GM18507 (cell line): Measurements from ENCODE around the gene FAM83B.

Experiments used
- DNase-seq: peaks from one replicate; pipeline ENCODE4 v3.0.0; 2011; ENCODE audit warnings: low read depth; ENCODE audit not compliant: insufficient read length; ENCODE audit errors: extremely low spot score
- FAIRE-seq: peaks from 2 replicates; lab custom pipeline; 2011; peaks lifted over from hg19 to GRCh38; lab: Jason Lieb, UNC

FAM83B gene

DNA sequence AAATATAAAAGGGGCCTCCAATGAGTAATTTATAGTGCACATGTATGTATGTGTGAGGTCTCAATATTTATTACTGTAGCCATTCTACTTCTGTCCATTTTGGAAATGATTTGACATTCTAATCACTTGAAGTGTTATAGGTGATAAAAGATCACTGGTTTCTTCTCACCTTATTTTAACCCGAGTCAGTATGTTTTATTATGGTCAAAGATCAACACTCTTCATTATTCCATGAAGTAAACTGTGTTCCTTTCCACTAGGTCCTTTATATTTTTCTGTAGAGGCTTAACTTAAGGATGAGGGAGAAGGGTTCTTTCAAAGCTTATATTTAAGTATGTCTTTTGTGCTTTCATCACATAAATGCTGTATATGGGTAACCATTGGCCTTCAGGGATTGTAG is 47.2 kb downstream of the FAM83B start:
- FAIRE-seq (no peak), DNase-seq (no peak)

DNA sequence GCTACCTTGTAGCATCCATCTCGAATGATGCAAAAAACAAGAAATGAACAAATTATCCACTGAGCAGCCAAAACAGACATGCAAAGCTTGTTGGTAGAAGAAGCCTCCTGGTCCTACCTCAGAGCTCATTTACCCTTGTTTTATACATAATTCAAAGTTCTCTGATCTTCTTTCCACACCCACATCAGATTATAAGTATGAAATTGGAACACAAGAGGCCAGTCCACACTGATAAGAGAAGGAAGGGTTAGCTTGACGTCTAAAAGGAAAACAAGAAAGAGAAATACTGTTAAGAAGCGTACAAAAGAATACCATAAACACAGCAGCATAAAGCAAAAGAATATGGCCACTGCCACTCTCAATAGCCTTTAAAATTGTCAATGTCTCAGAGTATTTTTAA is 49.7 kb downstream of the FAM83B start:
- FAIRE-seq (no peak), DNase-seq (no peak)

DNA sequence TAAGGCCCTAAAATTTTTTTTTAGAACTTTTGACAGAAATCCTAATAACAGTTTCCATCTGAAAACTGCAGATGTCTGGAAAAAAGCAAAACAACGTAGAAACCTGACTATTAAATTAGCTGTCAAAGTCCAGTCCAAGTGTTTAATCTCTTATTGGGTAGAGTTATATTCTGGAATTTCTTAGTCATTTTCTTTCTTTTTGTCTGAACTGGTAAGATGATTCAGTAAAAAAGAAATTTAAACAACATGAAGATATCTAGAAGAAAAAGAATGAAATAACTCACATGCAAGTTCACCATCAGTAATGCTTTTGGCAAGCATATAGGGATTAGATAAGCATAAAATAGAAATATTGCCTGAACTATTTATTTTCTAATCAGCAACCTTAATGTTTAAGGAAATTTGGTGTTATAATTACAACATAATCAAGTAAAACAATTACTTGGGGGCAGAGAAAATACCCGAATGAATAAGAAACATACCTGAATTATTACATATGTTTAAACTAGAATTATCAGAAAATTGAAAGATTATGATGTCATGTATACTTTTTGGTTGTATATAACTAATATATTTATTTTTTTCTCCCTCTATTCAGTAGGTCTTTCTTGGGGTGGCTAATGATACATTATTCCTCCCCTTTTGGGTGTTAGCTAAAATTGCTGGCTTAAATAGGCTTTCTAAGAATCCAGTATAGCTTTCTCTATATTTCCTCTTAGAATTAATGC is 51.1 kb downstream of the FAM83B start:
- DNase-seq: no peak
- FAIRE-seq: no peak

DNA sequence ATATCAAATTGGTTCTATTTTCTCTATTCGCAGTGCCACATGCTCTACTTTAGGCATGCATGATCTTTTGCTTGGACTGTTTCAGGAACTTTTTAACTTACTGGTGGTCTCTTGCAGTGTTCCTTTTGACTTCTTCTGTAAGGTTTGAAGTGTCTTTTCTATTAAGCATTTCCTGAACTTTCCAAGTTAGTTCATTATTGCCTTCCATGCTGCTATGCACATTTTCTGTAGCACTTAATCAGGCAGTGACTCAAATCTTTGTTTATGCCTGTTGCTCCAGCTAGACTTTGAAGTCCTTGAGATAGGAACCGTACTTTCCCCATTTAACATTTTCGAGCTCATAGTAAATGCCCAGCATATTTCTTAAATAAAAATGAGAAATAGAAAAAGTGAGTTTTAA is 52.2 kb downstream of the FAM83B start:
- FAIRE-seq (no peak), DNase-seq (no peak)

DNA sequence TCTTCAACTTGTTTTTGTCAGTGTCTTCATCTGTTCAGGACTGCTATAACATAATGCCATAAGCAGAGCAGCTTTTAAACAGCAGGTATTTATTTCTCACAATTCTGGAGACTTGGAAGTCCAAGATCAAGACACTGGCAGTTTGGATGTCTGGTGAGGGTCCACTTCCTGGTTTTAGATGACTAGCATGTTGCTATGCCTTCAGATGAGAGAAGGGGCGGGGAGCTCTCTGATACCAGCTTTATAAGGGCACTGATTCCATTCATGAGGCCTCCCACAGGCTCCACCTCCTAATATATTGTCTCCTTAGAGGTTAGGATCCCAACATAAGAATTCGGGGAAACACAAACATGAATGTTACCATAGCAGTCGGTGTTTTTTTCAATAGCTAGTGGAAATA is 52.9 kb downstream of the FAM83B start:
- FAIRE-seq: no peak

DNA sequence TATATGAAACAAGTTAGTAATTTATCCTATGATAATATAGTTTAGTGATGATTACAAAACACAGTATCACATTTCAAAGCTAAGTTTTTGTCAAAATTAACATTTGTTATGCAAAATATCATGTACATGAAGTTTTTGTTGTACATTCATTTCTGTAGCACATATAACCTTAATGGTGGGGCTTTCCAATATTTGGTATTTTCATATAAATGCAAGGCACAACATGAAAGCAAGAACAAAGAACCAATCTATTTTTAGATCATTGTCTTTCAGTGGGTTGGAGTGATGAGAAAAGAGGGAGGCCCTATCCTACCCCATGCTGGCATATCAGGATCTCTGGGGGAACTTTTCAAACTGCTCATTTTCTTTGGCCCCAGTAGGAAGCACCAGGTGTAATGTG is 53.4 kb downstream of the FAM83B start:
- DNase-seq (no peak), FAIRE-seq (no peak)

More for the DNA sequence above, 52.9 kb downstream of the FAM83B start:
- DNase-seq: no peak

DNA sequence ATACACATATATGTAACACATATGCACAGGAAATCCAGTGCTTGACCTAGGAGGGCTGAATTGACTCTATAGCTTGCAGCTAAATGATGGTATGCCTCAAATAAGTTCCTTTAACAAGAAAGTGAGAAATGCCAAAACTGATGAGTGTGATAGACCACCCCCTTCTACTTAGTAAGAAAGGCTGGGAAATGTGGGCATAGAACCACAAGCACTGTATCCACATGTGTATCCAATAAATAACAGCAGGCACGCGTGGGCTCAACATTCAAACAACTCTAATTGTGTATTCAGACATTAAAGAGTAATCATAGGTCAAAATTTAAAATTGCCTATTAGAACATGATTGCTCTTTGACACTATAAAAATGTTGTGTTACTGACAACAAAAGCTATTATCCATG is 54.1 kb downstream of the FAM83B start:
- DNase-seq: no peak
- no peak for FAIRE-seq

DNA sequence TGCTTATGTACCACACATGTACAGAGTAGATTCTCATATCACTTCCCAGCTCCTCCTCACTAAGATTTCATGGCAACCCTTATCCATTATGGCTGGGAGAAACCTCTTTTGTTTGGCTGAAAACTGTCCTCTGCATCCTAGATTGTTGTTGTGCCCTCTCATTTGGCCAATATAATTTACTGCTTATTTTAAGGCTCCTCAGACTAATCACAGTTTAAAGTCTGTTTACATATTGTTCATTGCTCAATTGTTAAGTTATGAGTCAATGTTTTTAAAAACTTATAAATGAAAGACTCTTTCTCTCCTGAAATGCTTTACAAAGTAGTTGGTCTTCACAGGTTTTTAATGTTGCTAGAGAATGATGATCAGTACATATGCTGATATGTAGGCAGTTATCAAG is 57.3 kb downstream of the FAM83B start:
- no peak for DNase-seq
- FAIRE-seq: no peak

DNA sequence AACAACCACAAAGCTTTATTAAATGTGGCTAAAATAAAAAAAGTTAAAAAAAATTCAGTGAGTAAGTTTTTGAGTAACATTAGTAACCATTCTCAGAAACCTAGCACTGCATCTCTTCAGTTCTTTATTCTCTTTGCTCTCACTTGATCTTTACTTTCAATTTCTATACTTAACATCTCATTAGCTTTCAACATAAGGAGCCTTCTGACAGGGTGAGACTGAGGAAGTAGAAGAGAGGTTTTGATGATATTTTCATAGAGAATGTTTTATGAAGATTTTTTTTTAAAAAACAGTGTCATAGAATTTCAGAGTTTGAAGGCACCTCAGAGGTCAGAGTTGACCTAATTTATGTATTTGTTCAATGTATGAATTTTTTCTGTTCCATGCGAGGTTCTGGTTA is 60.8 kb downstream of the FAM83B start:
- no peak for FAIRE-seq
- DNase-seq: no peak

DNA sequence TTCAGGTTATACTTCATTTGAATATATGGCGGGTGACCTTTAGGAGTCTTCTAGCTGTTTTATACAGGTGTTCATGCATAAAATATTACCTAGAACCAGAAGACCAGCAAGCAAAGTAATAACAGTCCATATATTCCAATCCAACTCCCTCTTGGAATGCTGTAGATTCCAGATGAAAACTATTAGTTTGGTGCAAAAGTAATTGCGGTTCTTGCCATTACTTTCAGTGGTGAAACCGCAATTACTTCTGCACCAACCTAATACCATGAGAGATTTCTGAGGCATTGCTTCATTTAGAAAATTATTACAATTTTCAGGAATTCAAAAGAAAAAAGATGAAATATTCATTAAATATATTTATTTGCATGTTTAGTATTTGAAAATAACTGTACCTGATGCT is 62.6 kb downstream of the FAM83B start:
- FAIRE-seq (no peak), DNase-seq (no peak)

DNA sequence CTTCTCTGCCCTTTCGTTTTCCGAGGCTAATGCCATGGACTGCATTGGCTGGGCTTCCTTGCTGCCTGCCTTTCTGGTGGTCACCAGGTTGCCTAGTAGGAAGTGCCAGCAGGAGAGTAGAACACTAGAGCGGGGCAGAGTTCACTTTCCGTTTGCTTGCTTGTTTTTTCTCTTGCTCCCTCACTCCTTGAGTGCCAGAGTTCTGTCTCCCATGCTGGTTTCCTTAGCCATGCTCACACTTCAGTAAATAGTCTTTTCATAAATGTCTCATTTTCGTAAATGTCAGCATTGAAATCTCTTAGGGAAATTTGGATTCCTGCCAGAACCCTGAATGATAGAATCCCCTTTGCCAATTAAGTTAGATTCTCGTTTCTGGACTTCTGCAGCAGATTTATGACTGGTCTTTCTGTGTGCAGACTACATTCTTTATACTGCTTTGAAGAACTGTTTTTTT is 63.9 kb downstream of the FAM83B start:
- DNase-seq (no peak), FAIRE-seq (no peak)

DNA sequence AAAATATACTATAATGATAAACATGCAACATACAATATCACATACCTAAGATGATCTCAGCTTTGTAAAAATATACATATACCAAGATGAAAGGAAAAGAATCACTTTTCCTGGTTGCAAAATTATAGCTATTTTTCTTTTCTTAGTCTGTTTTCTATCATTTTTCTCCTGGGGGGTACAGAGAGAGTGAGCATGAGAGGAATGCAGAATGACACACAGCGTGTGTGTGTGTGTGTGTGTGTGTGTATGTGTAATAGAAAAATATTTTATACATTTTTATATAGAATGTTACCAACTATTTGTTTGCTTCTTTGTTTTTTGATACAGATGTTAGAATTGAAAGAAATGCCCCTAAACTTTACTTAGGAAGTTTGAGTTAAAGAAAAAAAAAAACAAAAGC is 64.3 kb downstream of the FAM83B start:
- FAIRE-seq: no peak

DNA sequence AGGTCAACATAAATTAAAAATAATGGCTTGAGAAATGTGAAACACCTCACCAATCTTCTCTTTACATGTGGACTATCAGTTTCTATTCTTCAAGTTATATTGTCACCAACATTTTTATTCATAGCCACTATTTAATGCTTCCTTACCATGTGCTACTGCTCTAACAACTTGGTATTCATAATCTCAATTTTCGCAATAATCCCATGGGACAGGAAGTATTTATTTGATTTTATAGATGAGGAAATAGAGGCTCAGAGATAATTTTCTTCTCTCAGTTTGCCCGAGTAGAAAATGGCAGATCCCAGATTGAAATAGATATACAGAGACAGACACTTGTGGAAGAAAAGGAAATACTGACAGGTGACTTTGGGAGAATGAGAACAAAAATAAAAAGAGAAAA is 66.6 kb downstream of the FAM83B start:
- no peak for FAIRE-seq
- no peak for DNase-seq

More for the DNA sequence above, 64.3 kb downstream of the FAM83B start:
- no peak for DNase-seq

DNA sequence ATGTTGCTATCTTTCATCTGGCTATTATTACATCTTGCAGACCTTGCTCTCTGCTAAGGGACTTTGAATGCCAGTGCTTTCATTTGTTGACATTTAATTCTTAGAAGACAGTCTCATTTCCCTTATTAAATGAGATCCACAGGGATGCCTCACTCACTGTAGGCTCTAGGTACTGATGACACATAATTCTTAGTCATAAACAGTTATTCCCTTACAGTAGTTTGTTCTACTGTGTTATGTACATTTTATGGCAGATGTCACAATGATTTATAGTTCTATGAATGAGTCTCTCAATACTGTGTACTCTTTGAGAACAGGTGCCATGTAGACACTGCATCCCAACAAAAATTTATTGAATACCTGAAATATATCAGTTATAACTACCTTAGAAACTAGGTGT is 70.3 kb downstream of the FAM83B start:
- FAIRE-seq: no peak
- DNase-seq: no peak

DNA sequence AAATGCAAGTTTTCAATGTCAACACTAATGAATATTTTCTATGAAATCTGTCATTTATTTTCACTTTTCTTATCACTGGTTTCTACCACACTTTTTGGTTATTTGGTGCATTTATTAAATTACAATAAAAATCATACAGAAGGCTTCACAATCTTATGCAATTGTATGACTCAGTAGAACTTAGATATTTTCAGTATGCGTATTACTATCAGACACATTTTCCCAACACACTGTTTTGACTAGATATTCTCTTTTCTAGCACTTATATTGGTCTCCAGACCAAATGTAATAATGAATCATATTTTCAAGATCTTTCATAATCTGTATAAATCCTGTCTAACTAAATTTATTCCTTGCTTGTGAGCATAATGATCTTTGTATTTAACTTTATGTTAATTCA is 74.1 kb downstream of the FAM83B start:
- FAIRE-seq (no peak), DNase-seq (no peak)

DNA sequence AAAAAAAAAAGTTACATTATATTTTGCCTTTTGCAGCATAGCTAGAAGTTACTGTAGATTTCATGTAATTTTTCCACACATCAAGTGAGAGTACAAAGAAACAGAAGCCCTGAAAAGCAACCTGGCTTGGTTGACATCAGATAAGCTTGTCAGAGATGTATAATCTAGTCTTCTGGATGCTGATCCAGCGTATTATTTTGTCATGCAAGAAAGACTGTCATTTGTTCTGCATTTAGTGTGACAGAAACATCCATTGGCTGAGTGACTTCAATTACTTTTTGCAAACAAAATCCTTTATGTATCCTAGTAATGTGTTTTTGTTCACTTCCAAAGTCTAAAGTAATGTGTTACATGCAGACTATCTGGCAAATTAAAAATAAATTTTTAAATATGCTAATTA is 75.3 kb downstream of the FAM83B start:
- FAIRE-seq: no peak
- DNase-seq: no peak

DNA sequence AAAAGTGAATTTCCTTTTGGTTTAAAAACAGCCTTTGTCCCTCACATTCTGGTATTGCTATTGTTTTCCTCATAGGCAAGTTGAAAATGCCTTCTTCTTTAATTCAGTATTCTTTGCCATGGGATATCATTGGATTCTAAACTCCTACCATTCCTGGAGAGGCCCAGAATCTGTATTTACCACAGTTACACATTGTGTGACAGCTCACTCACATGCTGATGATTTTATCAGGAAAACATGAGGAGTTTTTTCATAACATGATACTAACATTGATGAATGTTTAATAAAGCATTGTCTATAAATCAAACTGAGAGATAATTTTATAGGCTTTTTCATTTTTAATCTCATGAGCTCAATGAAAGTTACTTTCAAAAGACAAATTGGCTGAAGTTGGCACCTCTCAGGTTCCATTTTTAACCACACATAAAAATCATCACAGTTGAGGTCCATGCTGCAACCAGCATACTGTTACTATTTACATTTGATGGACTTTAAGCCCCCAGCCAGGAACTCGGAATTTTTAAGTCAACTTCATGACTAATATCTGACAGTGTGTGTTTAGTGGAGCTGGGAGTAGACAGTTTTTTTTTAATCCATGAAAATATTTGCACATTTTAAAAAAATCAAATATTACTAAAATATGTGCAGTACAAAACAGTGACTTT is 82.8 kb downstream of the FAM83B start:
- DNase-seq: no peak
- FAIRE-seq: no peak

DNA sequence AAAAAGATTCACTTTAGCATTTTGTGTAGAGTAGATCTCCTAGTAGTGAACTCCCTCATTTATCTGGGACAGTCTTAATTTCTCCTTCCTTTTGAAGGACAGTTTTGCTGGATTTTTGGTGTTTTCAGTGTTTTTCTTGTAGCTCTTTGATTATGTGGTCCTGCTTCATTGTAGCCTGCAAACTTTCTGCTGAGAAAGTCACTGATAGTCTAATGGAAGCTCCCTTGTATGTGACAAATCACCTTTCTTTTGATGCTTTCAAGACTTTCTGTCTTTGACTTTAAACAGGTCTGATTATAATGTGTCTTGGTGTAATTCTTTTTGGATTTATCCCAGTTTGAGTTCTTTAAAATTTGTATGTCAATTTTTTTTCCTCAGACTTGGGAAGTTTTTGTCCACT is 86.1 kb downstream of the FAM83B start:
- DNase-seq: no peak
- no peak for FAIRE-seq

DNA sequence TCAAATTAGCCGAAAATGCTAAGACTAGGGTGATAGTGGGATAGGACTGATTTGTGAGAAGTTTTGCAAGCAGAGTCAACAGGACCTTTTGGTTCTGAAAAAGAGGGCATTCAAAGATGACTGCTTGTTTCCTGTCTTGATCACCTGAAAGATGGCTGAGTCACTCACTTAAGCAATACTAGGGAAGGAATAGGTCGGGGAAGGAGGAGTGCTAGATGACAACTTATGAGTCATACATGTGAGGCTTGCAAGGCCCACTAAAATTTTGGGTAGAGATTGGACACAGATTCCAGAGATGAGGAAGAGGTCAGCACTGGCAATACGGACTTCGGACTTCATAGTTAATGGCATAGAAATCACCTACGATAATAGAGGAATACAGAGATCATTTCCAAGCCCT is 89.2 kb downstream of the FAM83B start:
- FAIRE-seq (no peak), DNase-seq (no peak)

DNA sequence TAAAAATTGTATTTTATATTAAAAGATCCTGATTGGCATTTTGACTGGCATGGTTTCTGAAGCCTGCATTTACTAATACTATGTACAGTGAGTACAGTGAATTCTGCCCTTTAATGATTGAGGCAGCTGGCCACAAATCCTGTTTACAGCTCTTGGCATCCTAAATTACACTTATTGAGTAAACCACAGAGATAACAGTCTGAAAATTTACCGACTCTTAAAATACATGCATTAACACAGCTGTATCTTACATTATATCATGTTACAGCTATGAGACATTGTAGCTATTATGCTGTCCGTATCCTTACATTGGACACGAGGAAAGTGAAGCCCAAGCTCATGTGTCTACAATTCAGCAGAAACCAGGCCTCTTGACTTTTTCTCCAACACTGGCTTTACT is 90.8 kb downstream of the FAM83B start:
- FAIRE-seq: no peak

DNA sequence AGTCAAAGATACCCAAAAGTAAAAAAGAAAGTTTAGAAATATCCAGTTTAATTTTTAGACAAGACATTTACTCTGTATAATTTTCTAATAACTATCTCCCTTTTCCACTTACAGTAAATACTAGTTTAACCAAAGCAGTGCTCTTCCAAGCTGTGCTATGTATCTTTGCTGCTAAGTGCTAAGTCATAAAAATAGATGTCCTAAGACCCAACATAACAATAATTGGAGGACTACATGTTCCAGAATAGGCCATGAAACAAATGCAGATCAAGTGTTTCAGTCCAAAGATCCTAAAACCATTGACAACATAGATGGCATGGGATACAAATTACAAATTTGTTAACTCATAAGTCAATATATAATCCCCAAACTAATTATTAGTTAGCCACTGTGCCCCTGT is 111.1 kb downstream of the FAM83B start:
- no peak for FAIRE-seq
- DNase-seq: no peak

More for the DNA sequence above, 90.8 kb downstream of the FAM83B start:
- no peak for DNase-seq
